ENCODE measurements around the gene TRIM58.

TRIM58 gene

DNA sequence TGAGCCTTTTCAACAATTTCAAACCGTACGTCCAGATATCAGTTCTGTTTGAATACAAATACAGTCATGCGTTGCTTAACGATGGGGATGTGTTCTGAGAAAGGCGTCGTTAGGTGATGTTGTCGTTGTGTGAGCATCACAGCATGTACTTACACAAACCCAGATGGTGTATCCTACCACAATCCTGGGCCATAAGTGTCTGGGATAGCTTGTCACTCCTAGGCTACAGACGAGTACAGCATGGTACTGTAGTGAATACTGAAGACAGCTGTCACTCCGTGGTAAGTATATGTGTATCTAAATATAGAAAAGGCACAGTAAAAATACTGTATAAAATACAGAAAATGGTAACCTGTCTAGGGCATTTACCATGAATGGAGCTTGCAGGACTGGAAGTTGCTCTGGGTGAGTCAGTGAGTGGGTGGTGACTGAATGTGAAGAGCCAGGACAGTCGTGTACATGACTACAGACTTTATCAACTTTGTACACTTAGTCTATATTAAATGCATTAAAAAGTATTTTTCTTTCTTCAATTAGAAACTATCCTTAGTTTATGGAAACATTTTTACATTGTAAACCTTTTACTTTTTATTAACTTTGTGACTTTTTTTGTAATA is 27.9 kb downstream of the TRIM58 start:
- Histone ChIP-seq H3K9me3 (ENCODE audit: control insufficient read depth, insufficient read depth, low read length) (peaks cover 22% of the 10 kb centered on the region), H3K36me3 (ENCODE audit: control insufficient read depth, insufficient read depth, low read length) (no peaks in the 10 kb centered on the region), H3K4me3 (ENCODE audit: low read depth, low read length) (no peak overlapping the region), H3K27me3 (ENCODE audit: control insufficient read depth, insufficient read depth, low read length) (no peaks in the 10 kb centered on the region), H3K27ac (ENCODE audit: low read depth, low read length) (no peak overlapping the region), H3K9ac (ENCODE audit: low read depth, low read length) (no peak overlapping the region), H3K4me1 (ENCODE audit: control insufficient read depth, insufficient read depth, low read length) (no peaks in the 10 kb centered on the region)

DNA sequence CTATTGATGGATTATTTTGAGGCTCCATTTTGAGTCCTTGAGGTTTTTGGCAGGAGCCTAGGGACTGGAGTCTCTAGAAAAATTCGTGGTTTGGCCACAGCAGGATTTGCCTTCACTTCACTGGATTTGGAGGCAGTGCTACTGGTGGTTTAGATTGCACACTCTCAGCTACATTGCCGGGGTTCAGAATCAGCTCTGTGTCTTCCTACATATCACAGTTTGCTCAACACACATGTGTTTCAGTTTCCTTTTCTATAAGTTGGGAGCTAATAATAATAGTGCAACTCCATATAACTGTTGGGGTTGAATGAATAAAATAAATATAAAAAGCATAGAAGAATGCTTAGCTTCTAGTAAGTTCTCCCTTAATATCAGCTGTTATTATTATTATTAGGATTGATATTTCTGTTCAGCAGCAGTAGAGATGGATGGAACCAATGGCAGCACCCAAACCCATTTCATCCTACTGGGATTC is 38.2 kb downstream of the TRIM58 start, which contains the start of gene OR2W3:
TSS of gene OR2W3 (plus strand) at position 425 of the 475 bp plus-strand sequence. CDS start at position 425, 0 bp downstream.
- H3K4me3 ChIP-seq (ENCODE audit: low read depth, low read length): no peak within 1 kb of the TSS
- no peak within 1 kb of the TSS for H3K9ac ChIP-seq (ENCODE audit: low read depth, low read length)
- no peaks in the 10 kb centered on the region for H3K36me3 ChIP-seq (ENCODE audit: control insufficient read depth, insufficient read depth, low read length)

DNA sequence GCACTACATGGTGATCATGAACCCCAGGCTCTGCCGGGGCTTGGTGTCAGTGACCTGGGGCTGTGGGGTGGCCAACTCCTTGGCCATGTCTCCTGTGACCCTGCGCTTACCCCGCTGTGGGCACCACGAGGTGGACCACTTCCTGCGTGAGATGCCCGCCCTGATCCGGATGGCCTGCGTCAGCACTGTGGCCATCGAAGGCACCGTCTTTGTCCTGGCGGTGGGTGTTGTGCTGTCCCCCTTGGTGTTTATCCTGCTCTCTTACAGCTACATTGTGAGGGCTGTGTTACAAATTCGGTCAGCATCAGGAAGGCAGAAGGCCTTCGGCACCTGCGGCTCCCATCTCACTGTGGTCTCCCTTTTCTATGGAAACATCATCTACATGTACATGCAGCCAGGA is 39.0 kb downstream of the TRIM58 start:
- Histone ChIP-seq H3K27me3 (ENCODE audit: control insufficient read depth, insufficient read depth, low read length) (no peaks in the 10 kb centered on the region), H3K36me3 (ENCODE audit: control insufficient read depth, insufficient read depth, low read length) (no peaks in the 10 kb centered on the region), H3K4me1 (ENCODE audit: control insufficient read depth, insufficient read depth, low read length) (no peaks in the 10 kb centered on the region), H3K9ac (ENCODE audit: low read depth, low read length) (no peak overlapping the region), H3K4me3 (ENCODE audit: low read depth, low read length) (no peak overlapping the region), H3K9me3 (ENCODE audit: control insufficient read depth, insufficient read depth, low read length) (peaks cover 27% of the 10 kb centered on the region), H3K27ac (ENCODE audit: low read depth, low read length) (no peak overlapping the region)

More for the DNA sequence above, 38.2 kb downstream of the TRIM58 start, which contains the start of gene OR2W3:
- Histone ChIP-seq H3K9me3 (ENCODE audit: control insufficient read depth, insufficient read depth, low read length) (peaks cover 27% of the 10 kb centered on the region), H3K4me1 (ENCODE audit: control insufficient read depth, insufficient read depth, low read length) (no peaks in the 10 kb centered on the region), H3K27me3 (ENCODE audit: control insufficient read depth, insufficient read depth, low read length) (no peaks in the 10 kb centered on the region), H3K27ac (ENCODE audit: low read depth, low read length) (no peak within 1 kb of the TSS)

GRCh38 chr1:247904122-247904521 is 47.1 kb downstream of the TRIM58 start:
- Histone ChIP-seq H3K4me1 (ENCODE audit: control insufficient read depth, insufficient read depth, low read length) (no peaks in the 10 kb centered on the region), H3K27ac (ENCODE audit: low read depth, low read length) (no peak overlapping the region), H3K9ac (ENCODE audit: low read depth, low read length) (no peak overlapping the region), H3K36me3 (ENCODE audit: control insufficient read depth, insufficient read depth, low read length) (no peaks in the 10 kb centered on the region), H3K9me3 (ENCODE audit: control insufficient read depth, insufficient read depth, low read length) (peaks cover 33% of the 10 kb centered on the region), H3K27me3 (ENCODE audit: control insufficient read depth, insufficient read depth, low read length) (no peaks in the 10 kb centered on the region), H3K4me3 (ENCODE audit: low read depth, low read length) (no peak overlapping the region)

DNA sequence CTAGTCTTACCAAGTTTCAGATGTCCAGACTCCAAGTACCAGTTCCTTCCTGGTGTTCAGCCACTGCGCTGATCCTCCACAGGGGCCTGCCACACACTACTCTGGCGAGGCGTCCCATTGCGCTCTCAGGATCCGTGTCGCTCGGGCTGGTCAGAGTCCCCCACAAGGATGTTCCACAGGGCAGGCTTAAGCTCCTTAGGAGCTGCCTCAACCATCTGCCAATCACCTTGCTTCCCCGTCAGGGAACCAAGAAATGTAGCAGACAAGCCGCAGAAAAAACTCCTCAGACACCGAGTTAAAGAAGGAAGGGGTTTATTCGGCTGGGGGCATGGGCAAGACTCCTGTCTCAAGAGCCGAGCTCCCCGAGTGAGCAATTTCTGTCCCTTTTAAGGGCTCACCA is 48.2 kb downstream of the TRIM58 start:
- no peak overlapping the region for H3K27ac ChIP-seq (ENCODE audit: low read depth, low read length)
- peaks cover 37% of the 10 kb centered on the region for H3K9me3 ChIP-seq (ENCODE audit: control insufficient read depth, insufficient read depth, low read length)
- no peaks in the 10 kb centered on the region for H3K27me3 ChIP-seq (ENCODE audit: control insufficient read depth, insufficient read depth, low read length)
- H3K36me3 ChIP-seq (ENCODE audit: control insufficient read depth, insufficient read depth, low read length): no peaks in the 10 kb centered on the region
- no peaks in the 10 kb centered on the region for H3K4me1 ChIP-seq (ENCODE audit: control insufficient read depth, insufficient read depth, low read length)
- H3K9ac ChIP-seq (ENCODE audit: low read depth, low read length): no peak overlapping the region
- no peak overlapping the region for H3K4me3 ChIP-seq (ENCODE audit: low read depth, low read length)

GRCh38 chr1:247905910-247906503 is 49.0 kb downstream of the TRIM58 start:
- H3K27me3 ChIP-seq (ENCODE audit: control insufficient read depth, insufficient read depth, low read length): no peaks in the 10 kb centered on the region
- H3K9ac ChIP-seq (ENCODE audit: low read depth, low read length): no peak overlapping the region
- peaks cover 45% of the 10 kb centered on the region for H3K9me3 ChIP-seq (ENCODE audit: control insufficient read depth, insufficient read depth, low read length)

DNA sequence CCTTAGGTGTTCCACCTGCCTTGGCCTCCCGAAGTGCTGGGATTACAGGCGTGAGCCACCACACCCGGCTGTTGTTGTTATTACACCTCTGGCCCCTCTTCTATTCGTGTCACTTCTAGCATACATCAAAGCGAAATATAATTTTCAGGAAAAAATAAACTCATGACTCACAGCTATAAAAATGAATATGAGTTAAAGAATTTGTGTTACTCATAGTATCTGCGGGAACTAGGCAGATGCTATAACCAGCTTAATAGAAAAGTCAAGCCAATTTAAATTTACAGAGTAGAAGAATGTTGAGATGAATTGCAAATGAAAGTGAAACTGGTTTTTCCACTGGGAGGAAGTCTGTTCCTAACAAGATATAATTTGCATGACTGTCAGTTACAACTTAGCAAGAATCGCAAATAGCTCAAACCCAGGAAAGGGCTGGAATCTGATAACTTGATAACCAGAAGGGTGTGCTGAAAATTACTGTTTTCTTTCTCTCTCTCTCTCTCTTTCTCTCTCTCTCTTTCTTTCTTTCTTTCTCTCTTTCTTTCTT is 49.6 kb downstream of the TRIM58 start:
- H3K4me1 ChIP-seq (ENCODE audit: control insufficient read depth, insufficient read depth, low read length): no peaks in the 10 kb centered on the region
- H3K27ac ChIP-seq (ENCODE audit: low read depth, low read length): no peak overlapping the region
- no peaks in the 10 kb centered on the region for H3K36me3 ChIP-seq (ENCODE audit: control insufficient read depth, insufficient read depth, low read length)
- H3K9ac ChIP-seq (ENCODE audit: low read depth, low read length): no peak overlapping the region
- no peak overlapping the region for H3K4me3 ChIP-seq (ENCODE audit: low read depth, low read length)
- H3K27me3 ChIP-seq (ENCODE audit: control insufficient read depth, insufficient read depth, low read length): no peaks in the 10 kb centered on the region
- H3K9me3 ChIP-seq (ENCODE audit: control insufficient read depth, insufficient read depth, low read length): peaks cover 51% of the 10 kb centered on the region

More at GRCh38 chr1:247905910-247906503, 49.0 kb downstream of the TRIM58 start:
- Histone ChIP-seq H3K36me3 (ENCODE audit: control insufficient read depth, insufficient read depth, low read length) (no peaks in the 10 kb centered on the region), H3K4me1 (ENCODE audit: control insufficient read depth, insufficient read depth, low read length) (no peaks in the 10 kb centered on the region), H3K4me3 (ENCODE audit: low read depth, low read length) (no peak overlapping the region), H3K27ac (ENCODE audit: low read depth, low read length) (no peak overlapping the region)

DNA sequence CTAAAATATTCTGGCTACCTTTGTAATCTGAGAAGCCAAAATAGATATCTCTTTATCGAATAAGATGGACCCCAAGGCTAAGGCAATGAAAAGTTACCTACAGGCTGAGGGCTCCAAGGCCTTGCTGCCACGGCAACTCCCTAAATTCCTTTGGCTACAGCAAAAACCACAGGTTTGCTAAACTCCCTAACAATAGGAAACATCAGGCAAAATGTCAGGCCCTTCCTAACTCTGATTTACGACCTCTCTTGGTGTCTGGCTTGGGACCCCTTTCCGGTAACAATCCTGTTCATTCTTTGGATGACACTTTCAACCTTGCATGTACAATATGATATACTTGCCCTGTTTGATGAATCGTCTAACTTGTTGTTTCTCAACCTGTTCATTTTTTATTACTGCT is 51.8 kb downstream of the TRIM58 start:
- H3K36me3 ChIP-seq (ENCODE audit: control insufficient read depth, insufficient read depth, low read length): no peaks in the 10 kb centered on the region
- H3K27me3 ChIP-seq (ENCODE audit: control insufficient read depth, insufficient read depth, low read length): no peaks in the 10 kb centered on the region
- H3K27ac ChIP-seq (ENCODE audit: low read depth, low read length): no peak overlapping the region

GRCh38 chr1:247913786-247914185 is 56.8 kb downstream of the TRIM58 start:
- Histone ChIP-seq H3K4me3 (ENCODE audit: low read depth, low read length) (no peak overlapping the region), H3K9me3 (ENCODE audit: control insufficient read depth, insufficient read depth, low read length) (peaks cover 75% of the 10 kb centered on the region)

More for the DNA sequence above, 51.8 kb downstream of the TRIM58 start:
- no peak overlapping the region; the same call in 1 of the 2 replicates for H3K4me3 ChIP-seq (ENCODE audit: low read depth, low read length)
- no peaks in the 10 kb centered on the region for H3K4me1 ChIP-seq (ENCODE audit: control insufficient read depth, insufficient read depth, low read length)
- H3K9ac ChIP-seq (ENCODE audit: low read depth, low read length): no peak overlapping the region
- peaks cover 59% of the 10 kb centered on the region for H3K9me3 ChIP-seq (ENCODE audit: control insufficient read depth, insufficient read depth, low read length)

DNA sequence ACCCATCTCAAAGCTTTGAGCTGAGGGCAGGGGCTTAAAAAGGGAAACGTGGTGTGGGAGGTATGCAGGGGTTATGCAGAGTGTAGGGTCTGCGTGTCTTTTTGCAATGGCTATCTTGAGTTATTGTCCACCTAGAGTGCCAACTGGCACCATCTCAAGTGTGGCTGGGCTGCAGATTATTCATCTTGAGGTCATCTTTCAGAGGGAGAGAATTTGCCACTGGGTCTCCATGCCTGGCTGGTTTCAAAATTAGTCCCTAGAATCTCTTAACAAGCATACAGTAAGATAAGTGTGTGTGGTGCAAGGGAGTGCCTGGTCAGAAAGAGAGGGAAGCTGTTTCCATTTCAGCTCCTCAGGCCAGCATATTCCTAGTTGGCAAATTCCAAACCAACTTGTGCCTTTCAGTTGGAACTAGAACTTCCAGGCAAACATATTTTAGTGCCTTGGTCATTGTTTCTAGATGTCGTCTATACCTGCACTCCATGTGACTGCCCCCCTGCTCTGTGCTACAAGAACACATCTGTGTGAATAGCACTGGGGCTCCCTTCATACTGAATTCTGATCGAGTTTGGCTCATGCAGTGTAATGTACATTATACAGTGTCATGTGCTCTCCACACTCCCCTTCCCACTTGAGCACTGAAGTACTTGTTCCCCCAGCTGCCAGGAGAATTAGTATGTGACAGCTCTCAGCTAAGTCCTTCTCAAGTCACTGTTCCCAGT is 58.1 kb downstream of the TRIM58 start:
- Histone ChIP-seq H3K4me3 (ENCODE audit: low read depth, low read length) (no peak overlapping the region), H3K27ac (ENCODE audit: low read depth, low read length) (no peak overlapping the region), H3K36me3 (ENCODE audit: control insufficient read depth, insufficient read depth, low read length) (no peaks in the 10 kb centered on the region), H3K4me1 (ENCODE audit: control insufficient read depth, insufficient read depth, low read length) (no peaks in the 10 kb centered on the region), H3K9me3 (ENCODE audit: control insufficient read depth, insufficient read depth, low read length) (peaks cover 83% of the 10 kb centered on the region), H3K27me3 (ENCODE audit: control insufficient read depth, insufficient read depth, low read length) (no peaks in the 10 kb centered on the region), H3K9ac (ENCODE audit: low read depth, low read length) (no peak overlapping the region)

More at GRCh38 chr1:247913786-247914185, 56.8 kb downstream of the TRIM58 start:
- H3K36me3 ChIP-seq (ENCODE audit: control insufficient read depth, insufficient read depth, low read length): no peaks in the 10 kb centered on the region
- H3K27ac ChIP-seq (ENCODE audit: low read depth, low read length): no peak overlapping the region
- H3K9ac ChIP-seq (ENCODE audit: low read depth, low read length): no peak overlapping the region
- no peaks in the 10 kb centered on the region for H3K4me1 ChIP-seq (ENCODE audit: control insufficient read depth, insufficient read depth, low read length)
- no peaks in the 10 kb centered on the region for H3K27me3 ChIP-seq (ENCODE audit: control insufficient read depth, insufficient read depth, low read length)

Measured in HUES48 (cell line).